GM18909 (cell line): ENCODE measurements around the gene CMBL.
"Not testable (repeated sequence)": the region's sequence is repeated elsewhere in the genome, so short reads cannot be mapped to it uniquely, and the experiment has no call there.

Source experiments
- ATAC-seq: cut with Tn5 transposase; IDR thresholded peaks from one replicate; pipeline ENCODE4 v1.9.1; 2021; ENCODE audit warnings: mild to moderate bottlenecking; ENCODE audit not compliant: unreplicated experiment, poor library complexity

Gene CMBL

DNA sequence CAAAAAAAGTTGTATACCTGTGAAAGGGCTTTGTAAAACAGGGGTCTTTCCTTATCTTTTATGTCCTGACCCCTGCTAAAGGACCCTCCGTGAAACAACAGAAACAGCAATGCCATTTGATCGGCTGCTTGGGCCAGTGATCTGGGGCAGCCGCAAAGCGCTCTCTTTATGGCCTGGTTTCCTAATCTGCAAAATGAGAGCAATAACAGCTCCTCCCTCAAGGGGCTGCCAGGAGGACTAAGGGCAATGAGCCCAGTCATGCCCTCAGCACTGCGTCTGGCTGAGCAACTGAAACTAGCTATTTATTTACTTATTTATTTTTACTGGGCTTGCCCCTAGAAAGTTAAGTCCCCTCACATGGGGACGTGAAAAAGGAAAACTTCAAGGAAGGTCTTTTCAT is 18.3 kb downstream of the CMBL start:
- ATAC-seq = no peak

DNA sequence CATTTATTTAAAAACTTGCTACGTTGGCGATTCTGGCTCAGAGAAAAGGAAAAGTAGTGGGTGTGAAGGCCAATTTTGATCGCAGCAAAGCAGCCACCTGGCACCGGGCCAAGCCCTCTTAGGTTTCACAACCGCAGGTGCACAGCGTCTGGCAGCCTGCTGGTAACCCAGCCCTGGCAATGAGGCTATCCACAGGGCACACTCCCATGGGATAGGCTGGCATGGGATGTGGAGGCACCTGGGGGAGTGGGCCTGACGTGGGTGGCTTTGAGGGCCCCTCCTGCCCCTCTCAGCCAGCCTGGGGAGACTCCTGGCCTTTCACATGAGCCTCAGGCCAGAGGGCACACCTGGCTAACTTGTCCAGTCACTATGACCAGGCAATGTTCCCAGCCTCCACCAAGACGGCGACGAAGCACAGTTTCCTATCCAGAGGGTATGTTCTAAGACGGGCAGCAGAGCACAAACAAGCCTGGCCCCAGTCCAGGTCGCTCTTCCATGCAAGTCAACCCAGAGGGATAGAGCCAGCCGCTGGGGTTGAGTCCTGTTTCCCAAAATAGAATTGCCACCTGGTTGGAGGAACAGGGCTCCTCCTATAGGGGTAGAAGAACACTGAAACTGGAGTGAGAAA is 19.0 kb downstream of the CMBL start:
- ATAC-seq = peak; percentile 56

DNA sequence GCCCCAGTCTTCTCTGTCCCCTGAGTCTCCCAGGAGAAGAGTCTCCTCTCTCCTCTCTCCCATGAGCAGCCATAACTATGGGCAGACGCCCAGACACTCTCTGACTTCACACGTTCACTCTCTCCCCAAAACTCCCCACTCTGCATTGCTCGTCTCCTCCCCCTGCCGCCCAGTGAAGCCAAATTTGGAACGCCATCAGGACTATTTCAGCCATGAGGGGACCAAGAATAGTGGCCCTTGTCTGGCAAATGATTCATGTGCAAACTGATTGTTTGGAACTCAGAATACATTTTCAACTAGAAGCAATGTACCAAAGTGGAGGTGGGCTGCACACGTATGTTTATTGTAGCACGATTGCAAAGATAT is 20.9 kb downstream of the CMBL start:
- no peak for ATAC-seq

DNA sequence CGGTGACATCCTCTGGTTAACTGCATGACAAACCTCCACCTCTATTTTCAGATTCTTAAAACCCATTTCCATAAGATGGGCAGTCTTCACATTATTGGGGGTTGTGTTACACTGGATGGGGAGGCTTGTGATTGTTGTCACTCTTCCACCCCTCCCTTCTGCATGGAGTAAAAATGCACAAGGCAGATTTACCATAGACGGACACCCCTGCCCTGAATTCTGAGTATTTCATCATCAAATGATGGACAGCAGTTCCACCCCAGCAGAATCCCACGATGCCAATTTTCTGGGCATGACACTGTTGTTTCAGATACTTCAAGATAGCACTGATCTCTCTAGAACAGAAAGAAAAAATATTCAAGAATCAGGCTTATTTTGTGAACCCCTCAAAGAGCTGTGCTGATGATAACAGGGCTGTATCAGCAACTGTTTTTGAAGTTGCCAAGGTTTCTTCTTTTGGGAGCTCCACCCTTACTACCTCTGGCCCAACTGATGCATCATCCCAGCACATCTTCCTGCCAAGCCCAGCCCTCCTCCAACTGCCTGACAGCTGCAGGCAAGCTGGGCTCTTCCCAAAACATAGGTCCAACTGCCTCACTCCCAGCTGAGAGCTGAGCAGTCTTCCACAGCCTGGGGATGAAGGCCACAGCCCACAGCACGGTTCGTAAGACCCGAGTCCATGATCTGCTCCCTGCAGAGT is 21.4 kb downstream of the CMBL start:
- ATAC-seq = no peak

DNA sequence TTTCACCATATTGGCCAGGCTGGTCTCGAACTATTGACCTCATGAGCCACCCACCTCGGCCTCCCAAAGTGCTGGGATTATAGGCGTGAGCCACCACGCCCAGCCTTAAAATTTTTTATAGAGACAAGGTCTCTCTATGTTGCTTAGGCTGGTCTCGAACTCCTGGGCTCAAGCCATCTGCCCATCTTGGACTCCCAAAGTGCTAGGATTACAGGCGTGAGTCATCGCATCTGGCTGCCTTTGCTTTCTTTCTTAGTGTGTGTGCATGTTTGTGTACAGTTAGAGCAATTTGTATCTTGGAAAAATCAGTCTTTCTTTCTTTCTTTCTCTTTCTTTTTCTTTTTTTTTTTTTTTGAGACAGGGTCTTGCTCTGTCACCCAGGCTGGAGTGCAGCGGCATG is 22.3 kb downstream of the CMBL start:
- ATAC-seq = not testable (repeated sequence)

DNA sequence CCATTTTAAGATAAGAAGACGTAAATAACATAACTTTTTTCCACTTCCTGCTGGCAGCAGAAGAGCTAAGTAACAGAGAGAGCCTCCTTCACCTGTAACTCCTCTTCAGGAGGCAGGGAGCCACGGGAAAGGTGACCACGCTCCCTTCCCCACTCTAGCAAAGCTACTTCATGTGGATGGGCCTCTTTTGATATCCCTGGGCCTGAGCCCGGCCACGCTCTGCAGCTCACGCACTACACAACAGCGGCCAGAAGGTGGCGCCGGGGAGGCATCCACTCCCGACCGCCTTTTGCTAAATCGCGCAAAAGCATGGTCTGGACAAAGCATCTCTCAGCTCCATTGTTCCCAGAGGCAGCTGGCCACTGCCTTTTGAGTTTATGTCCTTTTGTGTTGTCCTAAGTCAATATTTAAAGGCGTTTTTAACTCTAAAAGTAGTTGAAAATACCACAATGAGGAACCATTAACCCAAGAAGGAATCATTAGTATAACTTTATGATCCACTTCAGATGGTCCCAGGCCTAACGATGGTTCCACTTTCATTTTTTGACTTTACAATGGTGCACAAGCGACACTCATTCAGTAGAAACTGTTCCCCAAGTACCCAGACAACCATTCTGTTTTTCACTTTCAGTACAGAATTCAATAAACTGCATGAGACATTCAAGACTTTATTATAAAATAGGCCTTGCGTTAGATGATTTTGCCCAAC is 23.6 kb downstream of the CMBL start:
- peak; percentile 94 for ATAC-seq

DNA sequence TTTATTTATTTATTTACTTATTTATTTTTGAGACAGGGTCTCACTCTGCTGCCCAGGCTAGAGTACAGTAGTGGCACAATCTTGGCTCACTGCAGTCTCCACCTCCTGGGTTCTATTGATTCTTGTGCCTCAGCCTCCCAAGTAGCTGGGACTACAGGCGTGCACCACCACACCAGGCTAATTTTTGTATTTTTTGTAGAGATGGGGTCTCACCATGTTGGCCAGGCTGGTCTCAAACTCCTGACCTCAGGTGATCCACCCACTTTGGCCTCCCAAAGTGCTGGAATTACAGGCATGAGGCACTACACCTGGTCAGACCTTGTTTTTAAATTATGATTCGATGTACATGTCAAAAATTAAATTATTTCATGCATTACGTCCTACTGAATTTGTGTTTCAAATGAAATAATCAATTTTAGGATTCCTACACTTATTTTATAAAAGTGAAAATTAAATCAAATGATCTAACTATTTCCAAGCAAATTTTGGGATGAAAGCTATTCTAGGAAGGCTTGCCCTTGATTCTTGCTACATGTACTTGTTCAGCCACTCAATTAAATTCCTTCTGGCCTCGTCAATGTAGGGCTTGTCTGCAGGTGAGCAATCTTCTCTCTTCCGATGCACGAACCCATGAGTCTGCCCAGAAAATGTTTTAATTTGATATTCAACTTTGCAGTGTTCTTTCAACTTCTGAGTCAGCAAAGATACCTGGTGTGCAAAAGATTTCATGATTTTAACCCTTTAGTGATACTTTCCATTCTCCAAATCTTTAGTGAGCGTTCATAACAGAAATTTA is 27.6 kb downstream of the CMBL start:
- ATAC-seq = no peak

DNA sequence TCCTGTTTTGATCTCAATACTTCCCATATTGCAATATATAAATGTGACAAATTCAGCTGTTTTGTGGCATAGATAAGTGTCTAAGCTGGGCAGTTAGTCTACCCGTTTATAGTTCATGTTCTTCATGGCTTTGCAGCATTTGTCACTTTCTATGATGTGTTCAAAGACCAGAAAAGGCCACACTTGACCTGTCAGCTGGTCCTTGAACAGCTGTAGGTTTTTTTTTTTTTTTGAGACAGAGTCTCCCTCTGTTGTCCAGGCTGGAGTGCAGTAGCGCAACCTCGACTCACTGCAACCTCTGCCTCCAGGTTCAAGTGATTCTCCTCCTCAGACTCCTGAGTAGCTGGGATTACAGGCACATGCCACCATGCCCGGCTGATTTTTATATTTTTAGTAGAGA is 28.4 kb downstream of the CMBL start:
- ATAC-seq = no peak

DNA sequence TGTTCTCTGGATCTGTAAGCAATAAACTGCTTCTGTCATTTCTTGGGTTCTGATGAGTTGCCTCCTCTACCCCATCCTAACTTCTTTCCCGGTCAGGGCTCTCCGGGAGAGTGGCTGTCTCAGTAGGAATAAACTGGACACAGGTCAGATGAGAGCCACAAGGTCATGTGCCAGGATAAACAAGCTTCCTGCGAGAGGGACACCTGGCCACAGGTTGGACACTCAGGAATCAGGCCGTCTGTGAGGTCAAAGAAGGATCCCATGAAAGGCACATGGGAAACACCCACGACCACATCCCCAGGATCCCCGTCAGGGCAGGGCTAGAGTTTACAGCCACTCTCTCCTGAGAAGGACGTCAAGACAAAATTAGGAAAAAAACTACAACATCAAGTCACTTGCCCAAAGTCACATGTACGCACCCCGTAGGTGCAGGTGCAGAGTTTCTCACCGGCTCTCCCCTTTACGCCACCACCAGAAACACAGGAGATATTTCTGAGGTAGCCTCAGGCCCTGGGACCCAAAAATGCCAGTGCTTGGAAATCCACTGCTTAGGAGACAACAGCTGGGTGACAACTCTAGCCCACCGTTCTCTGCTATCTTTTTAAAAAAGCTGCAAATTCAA is 28.9 kb downstream of the CMBL start:
- ATAC-seq = no peak

DNA sequence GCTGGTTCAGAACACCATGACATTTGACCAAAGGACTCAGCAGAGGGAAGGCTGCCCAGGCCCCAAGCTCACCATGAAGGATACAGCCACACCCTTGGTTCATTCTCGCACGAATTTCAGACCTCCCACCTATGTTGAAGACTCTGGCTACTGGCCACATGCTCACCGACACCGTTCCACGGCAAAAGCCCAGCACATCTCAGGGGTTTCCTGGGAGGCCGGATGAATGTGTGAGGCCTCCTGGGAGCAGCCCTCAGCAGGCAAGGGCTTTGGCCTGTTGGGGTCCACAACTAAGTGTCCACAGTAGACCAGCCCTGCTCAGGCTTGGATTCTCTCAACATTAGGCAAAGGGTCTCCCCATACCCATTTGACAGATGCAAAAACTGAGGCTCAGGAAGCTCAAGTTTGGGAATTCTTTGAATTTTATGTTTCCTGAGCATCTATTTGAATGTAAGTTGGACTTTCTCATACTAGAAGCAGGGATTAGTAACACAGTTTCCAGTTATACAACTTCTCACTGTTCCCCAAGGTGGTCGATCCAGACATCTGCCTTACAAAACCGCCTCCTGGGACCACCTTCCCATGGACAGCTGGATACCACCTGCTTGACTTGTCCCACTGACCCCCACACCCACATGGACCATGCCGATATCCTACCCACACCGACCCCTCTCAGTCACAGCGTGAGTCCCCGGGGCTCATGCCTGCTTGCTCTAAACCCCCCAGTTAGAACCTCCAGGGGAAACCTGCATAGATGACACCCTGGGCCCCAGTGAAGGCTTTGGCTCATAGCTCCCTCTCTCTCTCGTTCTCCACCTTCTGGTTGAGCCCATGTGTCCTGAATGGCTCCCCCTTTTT is 29.7 kb downstream of the CMBL start:
- ATAC-seq = no peak

DNA sequence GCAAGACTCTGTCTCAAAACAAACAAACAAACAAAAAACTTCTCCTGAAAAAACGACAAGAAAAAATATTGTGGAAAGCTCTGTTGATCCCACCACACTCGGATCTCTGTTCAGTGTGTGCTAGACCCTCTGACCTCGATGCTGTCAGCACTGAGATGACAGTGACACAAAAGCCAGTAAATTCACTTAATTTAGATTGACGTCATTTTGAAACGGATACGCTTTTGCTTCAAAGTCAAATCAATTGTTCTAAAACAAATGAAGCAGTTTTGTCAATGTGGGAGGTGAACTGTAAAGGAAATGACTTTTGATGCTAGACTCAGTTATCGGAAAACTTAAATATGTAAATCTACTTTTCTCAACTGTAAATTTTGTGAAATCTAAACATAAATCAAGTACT is 31.0 kb downstream of the CMBL start:
- ATAC-seq = no peak

DNA sequence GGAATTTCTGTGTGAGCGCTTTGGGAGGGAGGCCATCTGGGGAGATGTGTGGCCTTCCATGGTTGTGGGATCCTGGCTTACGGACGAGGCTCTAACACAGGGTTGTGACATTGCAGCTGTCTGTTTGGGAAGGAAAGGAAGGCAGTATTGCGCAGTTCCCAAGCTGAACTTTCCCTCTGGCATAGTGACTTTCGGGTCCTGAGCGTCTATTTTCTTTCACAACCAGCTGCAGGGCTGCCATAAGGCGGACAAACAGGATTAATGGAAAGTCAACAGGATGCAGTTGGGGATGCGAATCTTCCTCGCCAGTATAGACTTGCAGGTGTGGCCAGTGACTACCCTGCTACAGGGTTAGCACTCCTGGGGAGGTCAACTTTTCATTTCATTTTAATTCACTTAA is 31.7 kb downstream of the CMBL start:
- ATAC-seq = no peak

DNA sequence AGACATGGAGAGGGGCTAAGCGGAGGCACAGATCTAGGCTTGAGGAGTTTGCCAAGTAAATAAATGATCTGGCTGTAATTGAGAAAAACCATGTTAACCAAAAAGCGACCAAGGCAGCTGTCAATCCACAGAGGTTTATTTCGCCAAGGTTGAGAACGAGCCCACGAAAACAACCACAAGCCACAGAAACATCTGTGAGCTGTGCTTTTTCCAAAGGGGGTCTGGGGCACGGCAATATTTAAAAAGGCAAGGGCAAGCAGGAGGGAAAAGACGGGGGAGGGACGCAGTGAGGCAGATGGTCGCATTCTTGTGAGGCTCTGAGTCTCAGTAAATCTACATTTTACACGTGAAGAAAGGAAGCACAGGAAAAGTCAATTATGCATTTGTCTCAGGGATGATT is 32.2 kb downstream of the CMBL start:
- no peak for ATAC-seq

DNA sequence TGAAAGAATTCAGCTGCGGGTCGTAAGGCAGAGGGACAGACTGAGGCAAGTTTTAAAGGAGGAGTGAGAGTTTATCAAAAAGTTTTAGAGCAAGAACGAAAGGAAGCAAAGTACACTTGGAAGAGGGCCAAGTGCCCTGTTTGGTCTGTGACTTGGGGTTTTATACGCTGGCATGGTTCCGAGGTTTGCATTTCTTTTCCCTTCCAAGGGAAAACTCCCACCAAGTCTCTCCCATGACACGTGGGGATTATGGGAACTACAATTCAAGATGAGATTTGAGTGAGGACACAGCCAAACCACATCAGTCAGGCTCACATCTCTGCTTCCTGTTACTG is 34.9 kb downstream of the CMBL start:
- ATAC-seq = not testable (repeated sequence)

DNA sequence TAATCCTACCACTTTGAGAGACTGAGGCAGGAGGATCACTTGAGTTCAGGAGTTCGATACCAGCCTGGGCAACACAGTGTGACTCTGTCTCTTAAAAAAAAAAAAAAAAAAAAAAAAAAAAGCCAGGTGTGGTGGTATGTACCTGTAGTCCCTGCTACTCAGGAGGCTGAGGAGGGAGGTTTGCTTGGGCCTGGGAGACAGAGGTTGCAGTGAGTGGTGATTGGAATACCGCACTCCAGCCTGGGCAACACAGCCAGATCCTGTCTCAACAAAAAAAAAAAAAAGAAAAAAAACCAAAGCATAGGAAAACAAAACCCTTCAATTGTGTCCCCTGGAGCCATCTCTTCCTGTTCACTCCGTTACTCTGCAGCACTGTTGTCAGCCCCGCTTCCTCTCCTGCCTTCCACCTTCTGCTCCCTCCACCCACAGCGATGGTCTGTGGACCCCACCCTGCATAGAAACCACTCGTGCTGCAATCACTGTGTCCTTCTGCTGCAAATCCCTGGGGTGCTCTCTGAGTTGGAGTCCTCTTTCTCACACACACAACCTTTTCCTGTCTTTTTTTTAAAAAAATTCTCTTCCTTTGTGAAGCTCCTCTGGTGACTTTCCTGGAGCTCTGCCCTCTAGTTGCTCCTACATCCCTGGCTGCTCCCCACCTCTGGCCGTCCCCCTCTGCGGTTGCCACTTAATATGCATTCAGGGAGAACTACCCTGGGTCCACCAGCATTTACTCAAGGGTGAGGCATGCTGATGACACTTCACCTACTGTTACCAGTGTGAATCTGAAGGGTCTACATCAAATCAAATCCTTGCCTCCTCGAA is 35.4 kb downstream of the CMBL start:
- no peak for ATAC-seq

DNA sequence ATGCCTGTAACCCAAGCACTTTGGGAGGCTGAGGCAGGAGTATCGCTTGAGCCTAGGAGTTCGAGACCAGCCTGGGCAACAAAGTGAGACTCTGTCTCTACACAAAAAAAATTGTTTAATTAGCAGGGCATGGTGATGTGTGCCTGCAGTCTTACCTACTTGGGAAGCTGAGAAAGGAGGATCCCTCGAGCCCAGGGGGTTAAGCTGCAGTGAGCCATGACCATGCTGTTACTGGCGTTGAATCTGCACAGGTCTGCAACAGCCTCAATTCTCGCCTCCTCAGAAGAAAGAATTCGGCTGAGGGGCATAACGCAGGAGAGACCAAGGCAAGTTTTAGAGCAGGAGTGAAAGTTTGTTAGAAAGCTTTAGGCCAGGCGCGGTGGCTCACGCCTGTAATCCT is 39.6 kb downstream of the CMBL start:
- no peak for ATAC-seq

DNA sequence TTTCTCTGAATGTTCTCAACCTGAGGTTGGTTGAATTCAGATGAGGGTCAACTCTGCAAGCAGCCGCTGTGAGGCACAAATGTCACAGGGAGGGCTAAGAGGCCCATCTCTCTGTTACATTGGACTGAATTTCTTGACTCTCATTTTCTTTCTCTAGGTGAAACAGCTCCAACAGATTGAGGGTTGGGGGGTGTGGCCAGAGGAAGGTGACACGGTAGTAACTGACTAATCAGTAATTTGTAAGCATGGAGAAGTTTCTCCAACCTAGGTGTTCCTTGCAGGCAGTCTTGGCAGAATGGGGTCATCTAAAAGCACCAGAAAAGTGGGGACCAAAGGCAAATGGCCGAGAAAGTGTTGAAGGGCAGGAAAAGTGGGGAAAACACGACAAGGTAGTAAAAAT is 40.9 kb downstream of the CMBL start:
- ATAC-seq = no peak

DNA sequence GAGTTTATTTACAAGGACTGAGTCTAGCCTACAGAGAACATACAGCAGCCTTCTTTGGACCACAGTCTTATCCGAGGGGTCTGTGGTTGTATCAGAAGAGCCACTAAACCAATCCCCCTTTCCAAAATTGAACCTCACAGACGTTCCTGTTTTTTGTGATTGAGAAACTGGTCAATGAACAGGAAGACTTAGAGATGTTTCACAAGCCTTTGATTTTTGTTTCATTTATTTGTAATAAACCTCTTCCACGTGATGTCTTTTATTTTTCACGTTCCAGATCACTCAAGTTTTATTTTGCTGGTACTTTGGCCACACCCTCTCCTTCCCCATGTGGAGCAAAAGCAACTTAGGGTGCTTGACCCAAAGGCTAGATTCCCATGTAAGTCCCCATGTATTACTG is 41.6 kb downstream of the CMBL start:
- no peak for ATAC-seq
